K562 (cell line): ENCODE results near the gene CTDSP2. TPM values are rescaled to one million over a fixed set of nuclear protein-coding genes. Genes with fewer than 3 reads are reported as not detected.

Experiments used
- ATAC-seq: fragments of 200-7000 bp; cut with Tn5 transposase; 3 replicates; pipeline ENCODE4 v1.9.1; 2020; ENCODE audit warnings: moderate library complexity
- BruUV-seq: library from RNA; stranded (reverse); fragments of 400-500 nt; replicated peaks from 2 replicates; lab custom pipeline; 2021; lab: Mats Ljungman, UMichigan
- CTCF ChIA-PET: fragments of 300-600 bp; formaldehyde crosslinking; extraction: SDS; loops from one replicate; lab custom pipeline; 2021; ENCODE audit warnings: low intra/inter-chr PET ratio; lab: Yijun Ruan, JAX
- POLR2A ChIA-PET: fragments of 300-600, 350-650 bp; sonication (Branson Sonifier 250); formaldehyde crosslinking; extraction: SDS; loops from one replicate; lab custom pipeline; 2021; ENCODE audit warnings: antibody characterized with exemption, inconsistent platforms; lab: Yijun Ruan, JAX
- DNase-seq, 4 experiments: peaks; one replicate each; pipeline versions ENCODE4 v3.0.0 to v3.0.0-alpha.2; 2011 to 2018; ENCODE audit warnings: low spot score in 3 of 4, mixed read lengths in 3 of 4; ENCODE audit errors: extremely low read depth in 1 of 4
- FAIRE-seq: peaks from 2 replicates; lab custom pipeline; 2011; peaks lifted over from hg19 to GRCh38; lab: Jason Lieb, UNC
- H2AFZ ChIP-seq: 2 replicates; pipeline ENCODE4 v1.6.0; 2011; ENCODE audit warnings: low read depth, low read length, control low read depth, inconsistent platforms
- H3K27ac ChIP-seq: fragments of 200-600 bp; 3 replicates; pipeline ENCODE4 v1.8.0; 2011; ENCODE audit warnings: low read depth, mild to moderate bottlenecking, control low read depth, inconsistent platforms, low read length, moderate library complexity, mixed read lengths; ENCODE audit errors: extremely low read depth
- H3K27me3 ChIP-seq, 2 experiments: fragments of 300-600 bp in 1 of 2; 2 replicates in 1 of 2; 3 replicates in 1 of 2; pipeline versions ENCODE4 v1.6.0 to v1.8.0; 2011; ENCODE audit warnings: inconsistent platforms in 2 of 2, low read length in 2 of 2, mild to moderate bottlenecking in 1 of 2, mixed read lengths in 1 of 2, moderate library complexity in 1 of 2; ENCODE audit not compliant: control insufficient read depth in 2 of 2, insufficient read depth in 2 of 2
- H3K36me3 ChIP-seq: fragments of 300-600 bp; 3 replicates; pipeline ENCODE4 v1.8.0; 2011; ENCODE audit warnings: mild to moderate bottlenecking, low read length, inconsistent platforms; ENCODE audit not compliant: control insufficient read depth, insufficient read depth
- H3K4me1 ChIP-seq, 2 experiments: fragments of 200-600 bp in 1 of 2; replicated peaks in 1 of 2; 2 replicates in 1 of 2; 3 replicates in 1 of 2; pipeline versions ENCODE4 v1.5.1 to v1.8.0; 2011; ENCODE audit warnings: inconsistent platforms in 2 of 2, low read length in 2 of 2, mild to moderate bottlenecking in 1 of 2, mixed read lengths in 1 of 2, moderate library complexity in 1 of 2; ENCODE audit not compliant: control insufficient read depth in 2 of 2, insufficient read depth in 2 of 2
- H3K4me2 ChIP-seq: 2 replicates; pipeline ENCODE4 v1.6.1; 2011; ENCODE audit warnings: low read length, control low read depth, inconsistent platforms, mixed read lengths; ENCODE audit not compliant: insufficient read depth
- H3K4me3 ChIP-seq: fragments of 200-600 bp; sonication (generic), shearing (Covaris generic); 2 replicates; pipeline ENCODE4 v1.5.1; 2016; ENCODE audit warnings: control low read depth, inconsistent platforms
- H3K79me2 ChIP-seq: fragments of 200-600 bp; 3 replicates; pipeline ENCODE4 v1.8.0; 2011; ENCODE audit warnings: low read length, inconsistent platforms; ENCODE audit not compliant: control insufficient read depth, insufficient read depth
- H3K9ac ChIP-seq, 2 experiments: 2 replicates each; pipeline versions ENCODE4 v1.6.0 to v1.6.1; 2011; ENCODE audit warnings: low read depth in 2 of 2, low read length in 2 of 2, control low read depth in 1 of 2, inconsistent platforms in 1 of 2, mild to moderate bottlenecking in 1 of 2, mixed read lengths in 1 of 2; ENCODE audit not compliant: insufficient read depth in 1 of 2
- H3K9me1 ChIP-seq: one replicate; pipeline ENCODE4 v1.6.0; 2011; ENCODE audit warnings: inconsistent platforms, mild to moderate bottlenecking, low read length, moderate library complexity; ENCODE audit not compliant: control insufficient read depth, insufficient read depth
- H3K9me3 ChIP-seq: replicated peaks from 2 replicates; pipeline ENCODE4 v1.5.1; 2011; ENCODE audit warnings: low read depth, low read length, inconsistent platforms; ENCODE audit not compliant: control insufficient read depth, insufficient read depth
- H4K20me1 ChIP-seq: replicated peaks from 2 replicates; pipeline ENCODE4 v1.6.1; 2011; ENCODE audit warnings: low read length, inconsistent platforms, mixed read lengths; ENCODE audit not compliant: control insufficient read depth, insufficient read depth
- BRCA1 ChIP-seq, 2 experiments: fragments of 450-650 bp in 1 of 2; sonication (generic) in 1 of 2; formaldehyde crosslinking in 1 of 2; IDR thresholded peaks; 2 replicates each; pipeline versions ENCODE4 v1.5.0 to v1.6.1; 2017 to 2020; ENCODE audit warnings: mild to moderate bottlenecking in 1 of 2, missing genetic modification reagents in 1 of 2
- DDX20 ChIP-seq: fragments of 450-650 bp; IDR thresholded peaks from 2 replicates; pipeline ENCODE4 v1.6.1; 2016; ENCODE audit warnings: missing genetic modification characterization, low read depth, mild to moderate bottlenecking, missing compliant biosample characterization, moderate library complexity
- ELK1 ChIP-seq: sonication (generic); formaldehyde crosslinking; IDR thresholded peaks from 2 replicates; pipeline ENCODE4 v1.8.1; 2022; ENCODE audit warnings: missing genetic modification reagents
- EP300 ChIP-seq: IDR thresholded peaks from 2 replicates; pipeline ENCODE4 v1.6.1; 2012; ENCODE audit warnings: low read length, improper control_type of control experiment
- EP400 ChIP-seq: fragments of 450-650 bp; IDR thresholded peaks from 2 replicates; pipeline ENCODE4 v1.6.1; 2017; ENCODE audit warnings: antibody characterized with exemption, mild to moderate bottlenecking, moderate library complexity
- MAFF ChIP-seq: IDR thresholded peaks from 2 replicates; pipeline ENCODE4 v1.6.1; 2012; ENCODE audit warnings: low read length, improper control_type of control experiment
- MAFG ChIP-seq: fragments of 450-650 bp; conservative IDR thresholded peaks from 2 replicates; pipeline ENCODE4 v1.6.1; 2016; ENCODE audit warnings: missing genetic modification characterization, missing compliant biosample characterization
- PATZ1 ChIP-seq: fragments of 250-450 bp; sonication (Bioruptor Pico); IDR thresholded peaks from 2 replicates; pipeline ENCODE4 v1.5.0; 2020; ENCODE audit warnings: mild to moderate bottlenecking, borderline replicate concordance
- PML ChIP-seq: IDR thresholded peaks from 2 replicates; pipeline ENCODE4 v1.6.1; 2012; ENCODE audit warnings: low read length, inconsistent platforms
- PTTG1 ChIP-seq: fragments of 450-650 bp; IDR thresholded peaks from 2 replicates; pipeline ENCODE4 v1.6.1; 2016; ENCODE audit warnings: low read depth, mild to moderate bottlenecking, missing genetic modification characterization, missing compliant biosample characterization
- RCOR1 ChIP-seq, 2 experiments: IDR thresholded peaks; 2 replicates each; pipeline ENCODE4 v1.6.1; 2012; ENCODE audit warnings: low read depth in 2 of 2, low read length in 2 of 2, borderline replicate concordance in 1 of 2, improper control_type of control experiment in 1 of 2
- TGIF2 ChIP-seq: sonication (generic); formaldehyde crosslinking; IDR thresholded peaks from 2 replicates; pipeline ENCODE4 v1.8.1; 2022; ENCODE audit warnings: mild to moderate bottlenecking, missing genetic modification reagents, moderate library complexity
- TSHZ1 ChIP-seq: fragments of 250-450 bp; sonication (Bioruptor Pico); IDR thresholded peaks from 2 replicates; pipeline ENCODE4 v1.4.0; 2020; ENCODE audit warnings: mild to moderate bottlenecking, moderate library complexity
- ZNF217 ChIP-seq: sonication (generic); formaldehyde crosslinking; IDR thresholded peaks from 2 replicates; pipeline ENCODE4 v1.8.0; 2022; ENCODE audit warnings: mild to moderate bottlenecking, missing genetic modification reagents
- ZNF274 ChIP-seq: IDR thresholded peaks from 2 replicates; pipeline ENCODE4 v1.6.1; 2011; ENCODE audit warnings: low read depth, mild to moderate bottlenecking, low read length, moderate library complexity, borderline replicate concordance
- ZNF282 ChIP-seq: sonication (generic); formaldehyde crosslinking; IDR thresholded peaks from 2 replicates; pipeline ENCODE4 v1.8.1; 2023; ENCODE audit warnings: missing genetic modification reagents
- ZNF445 ChIP-seq: fragments of 250-450 bp; sonication (Bioruptor Pico); IDR thresholded peaks from 2 replicates; pipeline ENCODE4 v1.4.0; 2020; ENCODE audit warnings: low read depth, mild to moderate bottlenecking, moderate library complexity
- ZZZ3 ChIP-seq: fragments of 450-650 bp; IDR thresholded peaks from 2 replicates; pipeline ENCODE4 v1.6.1; 2016; ENCODE audit warnings: antibody characterized with exemption, mild to moderate bottlenecking, moderate library complexity
- in situ Hi-C: fragments of 300-500 bp; cut with MboI; formaldehyde crosslinking; loops from 4 replicates; pipeline ENCODE4 v1.15.0; 2018; ENCODE audit warnings: inconsistent platforms, mixed read lengths
- intact Hi-C: fragments of 100-400 bp; cut with micrococcal nuclease; formaldehyde crosslinking; loops from 2 replicates; pipeline ENCODE4 v1.14.2; 2022
- polyA plus RNA-seq, 8 experiments: library from polyadenylated mRNA; depleted of rRNA in 4 of 8; stranded (reverse) in 5 of 8; unstranded in 3 of 8; fragments of >200 nt; fragmentation: Nextera tagmentation in 2 of 8; fragmentation: Illumina TruSeq in 1 of 8; extraction: Ambion mirVana in 2 of 8; extraction: Trizol in 1 of 8; gene quantifications; 2 replicates each; pipeline versions ENCODE4 v1.2.1 to v1.2.3, GENCODE V29; 2011 to 2014; ENCODE audit warnings: inconsistent platforms in 1 of 8, missing spikeins in 1 of 8
- total RNA-seq, 7 experiments: library from RNA; depleted of rRNA in 6 of 7; stranded (reverse); fragments of >200 nt in 6 of 7; fragmentation: Illumina TruSeq in 2 of 7; extraction: Trizol in 2 of 7; gene quantifications; 2 replicates each; pipeline versions ENCODE4 v1.2.1 to v1.2.3, GENCODE V29; 2011 to 2021; ENCODE audit warnings: low replicate concordance in 1 of 7

CTDSP2 gene
- total and polyA plus RNA-seq, 9 of the 15 experiments (the other 6 are each of a cell fraction or from before 2014, with no cell fraction given), result 20.4 to 108 (median 47.7) TPM

GRCh38 chr12:57883700-57884099 is 37.2 kb upstream of the CTDSP2 start:
- Histone ChIP-seq H3K79me2 (no peaks in the 10 kb centered on the region), H3K4me3 (no peak overlapping the region), H3K4me2 (no peak overlapping the region), H2AFZ (no peak overlapping the region), H3K9ac (no peak overlapping the region), H3K4me1 (peaks cover 8 to 10% of the 10 kb centered on the region in 2 experiments; a peak in 4 of 5 replicates), H3K36me3 (no peaks in the 10 kb centered on the region), H3K9me1 (no peaks in the 10 kb centered on the region), H3K27ac (no peak overlapping the region), H3K9me3 (no peaks in the 10 kb centered on the region), H3K27me3 (no peaks in the 10 kb centered on the region), H4K20me1 (no peaks in the 10 kb centered on the region)
- ChIA-PET POLR2A (interaction anchor here (0.6 to 2.1 kb wide), 3 partner anchors 11 to 138 kb away, joined by 3 to 7 read pairs (median 3); no protein-coding TSS in a partner anchor), CTCF (no interaction called here)
- no peak for DNase-seq
- in situ Hi-C loops (no loop called here), intact Hi-C loops (no loop called here)
- ATAC-seq, result no peak
- BruUV-seq, result no TSS peak
- FAIRE-seq, result no peak
- TF ChIP-seq TSHZ1 (CRISPR knock-in tag) (no peak), ZNF445 (CRISPR knock-in tag) (no peak), ZNF282 (CRISPR knock-in tag) (no peak), PML (no peak), ZNF274 (no peak), TGIF2 (CRISPR knock-in tag) (no peak), ELK1 (CRISPR knock-in tag) (no peak), MAFG (tag) (no peak), PATZ1 (CRISPR knock-in tag) (no peak), DDX20 (tag) (no peak), ZZZ3 (no peak), EP400 (no peak), BRCA1 (IDR thresholded peaks at IDR 0.05) (no peak), BRCA1 (CRISPR knock-in tag; IDR thresholded peaks at IDR 0.05) (no peak), EP300 (no peak), ZNF217 (CRISPR knock-in tag) (no peak), RCOR1 (IDR thresholded peaks at IDR 0.05; ENCODE audit: borderline replicate concordance in 1 of 2, low read depth in 2 of 2, low read length in 2 of 2) (no peak), PTTG1 (tag) (no peak), MAFF (no peak)
